Measurements from ENCODE around the gene ISCA2.

ISCA2 gene

DNA sequence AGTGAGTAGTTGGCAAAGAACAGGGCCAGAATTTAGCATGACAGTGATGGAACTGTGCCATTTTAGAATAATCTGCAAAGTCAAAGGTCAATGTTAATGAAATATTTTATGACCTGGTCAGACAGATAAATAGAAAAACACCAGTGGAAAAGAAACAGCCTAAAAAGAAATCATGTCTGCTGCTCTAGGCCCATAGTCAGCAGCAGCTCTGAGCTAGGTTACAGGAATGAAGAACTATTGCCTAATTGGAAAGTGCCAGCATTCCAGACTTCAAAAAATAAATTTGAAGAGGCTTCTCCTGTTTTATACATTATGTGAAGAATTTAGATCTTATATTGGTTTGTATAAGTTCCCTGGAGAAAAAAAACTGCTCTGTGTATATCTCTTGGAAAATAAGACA, 10.2 kb upstream of the ISCA2 start:
- no peak for DNase-seq

DNA sequence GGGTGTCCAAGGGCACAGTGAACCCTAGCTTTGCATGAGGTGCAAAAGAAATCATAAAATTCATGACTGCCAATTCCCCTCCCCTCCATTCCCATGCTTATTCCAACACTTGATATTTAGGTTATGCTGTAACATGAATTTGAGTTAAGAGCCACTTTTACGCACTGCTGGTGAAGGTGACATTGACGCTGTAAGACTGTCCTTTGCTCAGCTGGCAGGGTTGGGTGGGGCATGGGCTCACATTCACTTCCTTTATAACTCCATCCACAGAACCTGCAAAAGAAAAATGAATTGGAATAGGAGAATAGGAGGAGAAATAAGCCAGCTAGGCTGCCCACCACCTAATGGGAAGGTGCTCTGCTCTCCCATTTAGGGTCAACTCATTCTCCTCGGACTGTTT, 7.4 kb upstream of the ISCA2 start:
- DNase-seq = no peak

DNA sequence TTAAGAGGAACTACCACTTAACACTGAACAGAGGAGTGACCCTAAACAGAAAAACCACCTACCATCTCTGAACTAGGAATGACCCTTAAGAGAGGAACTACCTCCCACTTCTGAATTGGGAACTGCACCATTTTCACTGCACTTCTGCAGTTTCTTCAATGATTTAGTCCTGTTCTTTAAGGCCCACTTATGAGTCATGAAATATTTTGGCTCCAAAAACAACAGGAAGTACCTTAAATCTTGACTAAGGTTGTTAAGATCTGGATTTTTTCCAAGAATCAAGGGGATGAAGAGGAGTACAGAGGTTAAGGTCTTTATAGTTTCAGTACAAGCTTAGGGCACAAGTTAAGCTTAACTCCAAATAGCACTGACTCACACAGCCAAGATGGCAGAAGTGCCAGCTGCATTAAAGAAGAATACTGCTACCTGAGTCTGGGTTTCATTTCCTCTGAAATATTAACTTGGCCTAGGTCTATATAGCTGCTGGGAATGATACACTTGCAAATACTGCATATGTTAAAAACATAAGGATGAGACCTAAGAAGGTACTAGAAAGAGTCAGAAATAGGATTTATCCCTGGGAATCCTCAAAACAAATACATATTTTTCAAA, 4.7 kb upstream of the ISCA2 start:
- DNase-seq = no peak

- no peak for DNase-seq
Measured at GRCh38 chr14:74490486-74490885, 3.1 kb upstream of the ISCA2 start.

GRCh38 chr14:74491956-74492775, 1.4 kb upstream of the ISCA2 start:
- DNase-seq = no peak

DNA sequence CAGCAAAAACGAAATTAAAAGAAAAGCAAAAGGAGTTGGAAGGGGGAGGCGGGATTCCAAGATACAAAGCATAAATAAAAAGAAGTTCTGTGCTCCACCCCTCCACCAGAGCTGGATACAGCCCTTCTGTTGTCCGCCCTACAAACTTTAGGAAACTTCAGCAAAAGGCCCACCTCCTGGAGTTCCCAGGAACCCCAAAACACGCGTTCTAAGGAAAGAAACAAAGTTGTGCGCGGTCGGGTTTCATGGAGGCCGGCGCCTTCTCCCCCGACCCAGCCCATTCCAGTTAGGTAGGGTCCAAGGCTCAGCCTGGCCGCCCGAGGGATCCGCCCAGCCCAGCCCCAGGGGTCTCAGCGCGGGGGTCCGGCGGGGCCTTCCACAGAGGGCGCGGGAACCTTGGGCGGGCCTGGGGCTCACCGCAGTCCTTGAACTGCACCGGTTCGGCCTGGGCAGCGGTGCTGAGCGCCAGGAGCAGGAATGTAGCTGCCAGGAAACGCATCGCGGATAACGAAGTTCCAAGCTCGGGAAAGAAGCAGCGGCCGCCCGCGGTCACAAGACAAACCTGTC, 706 bp upstream of the ISCA2 start, which contains the start of gene NPC2:
Gene NPC2 (minus strand): TSS at position 530 of the 567 bp plus-strand sequence. CDS start 31 bp downstream, at position 499.
- DNase-seq = no peak

- no peak for DNase-seq
Measured at GRCh38 chr14:74495356-74495755, 1.8 kb downstream of the ISCA2 start.

- no peak for DNase-seq
Measured at GRCh38 chr14:74500417-74501134, 7.0 kb downstream of the ISCA2 start.

DNA sequence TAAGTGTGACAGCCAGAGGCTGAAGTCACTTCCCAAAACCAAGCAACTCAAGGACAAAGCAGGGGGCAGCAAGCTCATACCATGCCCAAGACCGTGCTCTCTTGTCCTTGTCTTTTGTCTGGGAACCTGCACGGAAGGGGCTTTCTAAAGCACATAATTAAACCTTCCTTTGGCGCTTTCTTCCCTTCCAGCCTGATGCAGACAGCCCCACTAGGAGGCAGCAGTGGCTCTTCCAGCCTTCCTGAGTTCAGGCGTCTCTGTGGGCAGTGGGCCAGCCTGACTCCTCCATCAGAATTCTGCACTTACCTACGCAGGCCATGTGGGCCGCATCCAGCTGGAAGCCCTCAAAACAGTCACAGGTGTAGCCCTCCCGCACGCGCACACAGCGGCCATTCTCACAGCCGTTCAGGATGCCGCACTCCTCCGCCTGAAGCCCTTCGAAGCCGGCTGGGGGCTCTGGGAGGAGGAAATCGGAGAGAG, 7.6 kb downstream of the ISCA2 start:
- DNase-seq = no peak

DNA sequence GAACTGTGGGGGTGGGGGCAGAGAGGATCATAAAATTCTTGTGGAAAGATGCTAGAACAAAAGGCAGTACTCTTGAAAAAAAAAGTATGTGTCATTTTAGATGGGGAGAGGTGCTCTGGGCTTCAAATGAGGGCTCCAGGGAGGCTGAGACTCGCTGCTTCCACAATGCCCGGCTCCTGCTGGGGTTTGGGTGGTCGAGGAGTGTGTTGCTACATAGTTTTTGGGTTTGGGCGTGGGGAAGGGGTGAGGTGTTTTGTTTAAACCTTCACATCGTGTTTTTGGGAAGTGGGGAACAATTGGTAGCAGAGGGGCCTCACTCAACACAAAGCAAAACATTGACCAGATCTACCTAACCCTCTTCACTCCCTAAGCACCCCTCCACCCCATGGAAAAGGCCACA, 8.1 kb downstream of the ISCA2 start:
- no peak for DNase-seq

DNA sequence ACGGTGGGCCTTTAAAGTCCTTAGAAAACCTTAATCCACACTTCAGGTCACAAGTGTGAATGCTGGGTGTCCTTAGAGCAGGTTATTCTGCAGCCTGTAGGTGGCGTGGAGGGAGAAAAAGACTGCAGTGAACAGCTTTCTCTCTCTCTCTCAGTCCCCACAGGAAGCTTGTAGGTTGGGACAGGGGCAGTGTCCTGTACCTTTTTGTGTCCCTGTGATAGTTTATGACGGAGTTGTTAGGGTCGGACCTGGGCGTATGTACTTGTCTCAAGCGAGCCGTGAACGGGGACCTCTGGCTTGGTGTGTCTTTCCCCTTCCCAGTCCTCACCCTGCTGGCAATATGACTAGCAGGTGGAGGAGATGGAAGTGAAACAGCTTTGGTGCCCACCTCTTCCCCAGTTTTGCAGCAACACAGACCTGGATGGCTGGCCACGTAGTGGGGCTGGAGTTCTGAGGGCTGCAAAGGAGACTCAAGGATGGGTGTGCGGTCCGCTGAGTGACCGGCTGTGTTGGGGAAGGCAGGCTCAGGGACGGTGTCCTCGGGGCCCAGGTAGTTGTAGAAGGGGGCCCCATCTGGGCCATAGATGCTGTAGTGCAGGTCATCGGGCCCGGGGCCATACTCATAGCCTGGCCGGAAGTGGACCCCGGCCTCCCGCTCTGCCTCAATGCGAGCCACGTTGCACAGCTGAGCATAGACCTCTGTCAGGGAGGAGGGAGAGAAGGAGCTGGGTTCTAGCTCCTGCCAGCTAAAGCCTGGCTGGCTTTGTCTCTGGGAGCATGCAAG, 8.9 kb downstream of the ISCA2 start:
- DNase-seq = no peak

DNA sequence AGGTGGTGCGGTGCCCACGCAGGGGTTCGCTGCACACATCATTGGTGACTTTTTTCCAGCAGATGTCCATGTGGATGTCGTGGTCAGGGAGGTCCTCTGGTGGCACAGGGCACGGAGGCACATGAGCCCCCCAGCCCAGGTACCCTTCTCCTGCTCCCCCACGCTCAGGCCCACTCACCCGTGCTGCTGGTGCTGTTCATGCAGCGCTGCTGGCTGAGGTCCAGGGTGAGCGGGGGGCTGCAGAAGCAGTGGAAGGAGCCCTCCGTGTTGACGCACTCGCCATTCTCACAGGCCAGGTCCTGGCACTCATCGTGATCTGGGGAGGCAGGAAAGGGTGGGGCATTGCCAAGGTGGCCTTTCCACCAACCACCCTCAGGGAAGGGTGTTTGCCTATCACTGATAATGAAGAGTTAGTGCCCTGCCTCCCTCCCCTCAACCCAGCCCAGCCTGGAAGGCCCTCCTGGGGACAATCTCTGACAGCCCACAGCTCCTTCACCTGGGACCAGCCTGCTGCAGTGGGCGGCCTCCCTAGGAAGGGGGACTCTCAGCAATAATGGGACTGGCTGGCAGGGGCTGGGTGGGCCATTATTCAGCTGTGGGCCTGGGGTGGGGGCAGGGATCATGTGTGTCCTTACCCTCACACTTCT, 9.8 kb downstream of the ISCA2 start:
- no peak for DNase-seq

DNA sequence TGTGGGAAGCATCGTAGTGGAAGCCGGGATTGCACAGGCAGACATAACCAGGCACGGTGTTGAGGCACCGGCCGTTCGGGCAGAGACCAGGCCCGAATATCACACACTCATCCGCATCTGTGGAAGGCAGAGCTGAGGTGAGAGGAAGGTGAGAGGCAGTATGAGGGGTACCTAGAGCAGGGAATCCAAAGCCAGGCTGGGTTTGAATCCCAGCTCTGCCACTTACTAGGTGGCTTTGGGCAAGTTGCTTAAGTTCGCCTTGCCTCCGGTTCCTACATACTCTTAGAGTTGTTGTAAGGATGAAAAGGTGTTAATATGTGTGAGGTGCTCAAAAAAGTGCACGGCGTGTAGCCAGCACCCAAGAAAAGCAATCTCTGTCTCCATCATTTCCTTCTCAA, 10.4 kb downstream of the ISCA2 start:
- DNase-seq = no peak

- DNase-seq = no peak
Measured at GRCh38 chr14:74504412-74504811, 10.8 kb downstream of the ISCA2 start.

- no peak for DNase-seq
Measured at GRCh38 chr14:74504874-74505720, 11.5 kb downstream of the ISCA2 start.

GRCh38 chr14:74505831-74506230, 12.3 kb downstream of the ISCA2 start:
- DNase-seq = no peak

DNA sequence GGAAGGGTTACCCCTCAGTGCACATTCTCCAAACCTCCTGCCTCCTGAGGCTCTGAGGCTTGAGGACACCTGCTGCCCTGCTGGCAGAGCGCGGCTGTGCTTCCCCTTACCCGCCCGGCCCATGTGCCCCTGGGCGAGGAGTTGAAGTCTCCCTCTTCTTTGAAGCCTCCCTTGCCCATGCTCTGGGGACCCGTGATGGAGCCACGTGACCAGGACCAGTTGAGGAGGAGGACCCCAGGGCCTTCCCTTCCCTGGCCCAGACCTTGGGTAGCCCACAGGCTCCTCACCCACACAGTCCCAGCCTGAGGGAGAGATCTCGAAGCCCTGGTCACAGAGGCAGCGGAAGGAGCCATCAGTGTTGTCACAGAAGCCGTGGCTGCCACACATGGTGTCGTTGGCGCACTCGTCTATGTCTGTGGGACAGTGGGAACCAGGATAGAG, 12.9 kb downstream of the ISCA2 start:
- no peak for DNase-seq

DNA sequence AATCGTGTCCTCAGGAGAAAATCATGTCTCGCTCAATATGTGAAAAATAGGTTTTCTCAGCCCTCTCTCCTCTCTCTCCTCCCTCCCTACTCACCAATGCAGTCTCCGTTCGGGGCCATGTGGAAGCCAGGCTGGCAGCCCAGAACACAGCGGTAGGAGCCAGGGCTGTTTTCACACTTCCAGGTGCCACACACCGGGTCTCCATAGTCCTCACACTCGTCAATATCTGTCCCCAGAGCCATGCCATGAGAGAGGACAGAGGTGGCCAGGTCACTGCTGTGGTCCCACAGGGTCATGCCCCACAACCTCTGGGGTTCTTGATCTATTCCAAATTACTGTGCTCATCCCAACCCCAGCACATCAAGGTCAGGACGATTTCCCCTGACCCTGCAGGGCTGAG, 13.5 kb downstream of the ISCA2 start:
- no peak for DNase-seq

- no peak for DNase-seq
Measured at GRCh38 chr14:74507840-74508239, 14.3 kb downstream of the ISCA2 start.

DNA sequence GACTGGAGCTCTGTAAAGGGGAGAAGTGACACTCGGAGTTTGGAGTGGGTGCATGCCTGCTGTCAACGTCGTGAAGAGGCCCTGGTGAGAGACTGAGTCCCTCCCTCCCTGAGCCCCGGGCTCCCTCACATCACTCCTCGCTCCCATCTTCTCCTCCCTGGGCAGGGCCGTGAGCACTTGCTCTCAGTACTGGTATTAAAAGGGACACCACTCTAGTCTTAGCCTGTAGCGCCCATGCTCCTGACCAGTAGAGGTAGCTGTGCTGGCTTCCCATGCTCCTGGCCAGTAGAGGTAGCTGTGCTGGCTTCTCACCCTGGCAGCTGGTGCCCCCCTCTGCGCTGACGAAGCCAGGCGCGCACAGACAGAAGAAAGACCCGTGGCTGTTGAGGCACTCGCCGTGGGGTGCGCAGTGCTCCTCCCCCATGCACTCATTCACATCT, 14.7 kb downstream of the ISCA2 start:
- DNase-seq = no peak

DNA sequence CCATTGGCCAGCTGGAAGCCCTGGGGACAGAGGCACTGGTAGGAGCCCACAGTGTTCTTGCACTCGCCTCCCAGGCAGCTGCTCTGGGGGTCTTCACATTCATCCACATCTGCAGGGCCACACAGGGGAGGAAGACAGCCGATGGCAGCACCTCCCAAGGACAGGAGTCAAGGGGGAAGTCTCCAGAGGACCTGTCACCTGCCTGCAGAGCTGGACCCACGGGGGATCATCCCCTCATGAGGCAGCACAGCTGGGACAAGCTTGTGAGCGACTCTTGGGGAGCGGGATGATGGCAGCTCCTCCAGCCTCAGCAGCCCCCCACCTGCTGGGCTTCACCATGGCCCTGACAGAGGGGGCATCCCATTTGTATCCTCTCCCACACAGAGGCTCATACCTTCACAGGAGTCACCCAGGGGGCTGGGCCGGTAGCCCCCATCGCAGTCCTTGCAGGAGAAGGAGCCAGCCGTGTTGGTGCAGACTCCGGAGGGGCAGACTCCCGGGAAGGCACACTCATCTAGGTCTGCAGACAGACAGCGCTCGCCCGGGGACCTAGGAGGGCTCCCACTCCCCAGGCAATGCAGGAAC, 15.4 kb downstream of the ISCA2 start:
- DNase-seq = no peak

Measured in SIG-M5 (cell line).